ENCODE results near the gene RSPH10B.
"Not testable (repeated sequence)": the region's sequence is repeated elsewhere in the genome, so short reads cannot be mapped to it uniquely, and the experiment has no call there.

Gene RSPH10B

GRCh38 chr7:5892498-5892897, 78.0 kb downstream of the RSPH10B start:
- TF ChIP-seq CTCF (IDR thresholded peaks at IDR 0.05; ENCODE audit: low read depth, low read length) = no peak
- H3K27me3 ChIP-seq = no peaks in the 10 kb centered on the region
- no peak for DNase-seq
- no peaks in the 10 kb centered on the region for H3K36me3 ChIP-seq
- no peak overlapping the region for H3K4me3 ChIP-seq (ENCODE audit: low read depth, low read length)
- no peaks in the 10 kb centered on the region for H3K4me1 ChIP-seq
- H3K9me3 ChIP-seq = no peaks in the 10 kb centered on the region

GRCh38 chr7:5890244-5890643, 80.2 kb downstream of the RSPH10B start:
- H3K4me1 ChIP-seq; H3K4me3 ChIP-seq (ENCODE audit: low read depth, low read length); H3K27me3 ChIP-seq; H3K9me3 ChIP-seq; DNase-seq; H3K36me3 ChIP-seq: not testable (repeated sequence)

GRCh38 chr7:5888021-5888420, 82.5 kb downstream of the RSPH10B start:
- not testable (repeated sequence) for DNase-seq; H3K4me1 ChIP-seq; H3K27me3 ChIP-seq; H3K4me3 ChIP-seq (ENCODE audit: low read depth, low read length); H3K36me3 ChIP-seq; H3K9me3 ChIP-seq

GRCh38 chr7:5884431-5884830, 86.1 kb downstream of the RSPH10B start:
- DNase-seq; H3K27me3 ChIP-seq; H3K36me3 ChIP-seq; H3K9me3 ChIP-seq; H3K4me1 ChIP-seq; H3K4me3 ChIP-seq (ENCODE audit: low read depth, low read length): not testable (repeated sequence)

GRCh38 chr7:5880106-5880505, 90.4 kb downstream of the RSPH10B start:
- not testable (repeated sequence) for H3K27me3 ChIP-seq; H3K4me3 ChIP-seq (ENCODE audit: low read depth, low read length); DNase-seq; H3K9me3 ChIP-seq; H3K36me3 ChIP-seq; H3K4me1 ChIP-seq

GRCh38 chr7:5879591-5879990, 90.9 kb downstream of the RSPH10B start:
- not testable (repeated sequence) for H3K4me3 ChIP-seq (ENCODE audit: low read depth, low read length); H3K4me1 ChIP-seq; DNase-seq; H3K36me3 ChIP-seq; H3K27me3 ChIP-seq; H3K9me3 ChIP-seq
